AG20443 (cell line): ENCODE results near the gene FOXJ3.

Experiments used
- DNase-seq: peaks from one replicate; pipeline ENCODE4 v3.0.0; 2012; ENCODE audit warnings: low spot score, mixed read lengths

The FOXJ3 gene

DNA sequence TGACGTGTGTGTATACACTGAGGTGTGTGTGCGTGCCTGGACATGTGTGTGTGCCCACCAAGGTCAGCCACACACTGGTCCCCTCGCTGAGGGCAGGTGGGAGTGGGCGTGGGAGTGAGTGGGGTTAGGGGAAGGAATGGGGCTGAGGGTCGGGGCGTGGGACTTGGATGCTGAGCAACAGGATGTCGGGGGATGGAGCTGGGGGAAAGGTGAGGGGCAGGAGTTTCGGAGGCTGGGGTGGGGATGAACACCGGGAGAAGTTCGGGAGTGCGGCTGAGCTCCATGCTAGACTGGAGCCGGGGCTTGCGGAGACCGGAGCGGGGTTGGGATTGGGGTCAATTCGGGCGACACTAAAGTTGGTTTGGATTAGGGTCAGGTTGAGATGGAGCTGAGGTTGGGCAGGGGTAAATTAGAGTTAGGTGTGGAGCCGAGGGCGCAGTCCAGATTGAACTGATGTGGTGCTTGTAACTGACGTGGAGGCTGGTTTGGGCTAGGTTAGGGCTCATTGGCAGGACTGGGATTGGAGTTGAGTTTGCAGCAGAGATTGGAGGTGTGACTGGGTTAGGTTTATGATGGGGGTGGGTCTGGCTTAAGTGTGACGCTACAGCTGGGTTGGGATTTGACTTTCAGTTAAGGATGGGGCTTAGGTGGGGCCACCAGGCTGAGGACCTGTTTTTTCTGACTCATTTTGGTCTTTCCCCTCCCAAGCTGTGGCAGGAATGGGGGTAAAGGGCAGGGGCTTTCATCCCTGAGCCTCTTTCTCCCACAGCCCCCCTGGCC lies 167.2 kb downstream of the FOXJ3 start:
- DNase-seq: no peak

DNA sequence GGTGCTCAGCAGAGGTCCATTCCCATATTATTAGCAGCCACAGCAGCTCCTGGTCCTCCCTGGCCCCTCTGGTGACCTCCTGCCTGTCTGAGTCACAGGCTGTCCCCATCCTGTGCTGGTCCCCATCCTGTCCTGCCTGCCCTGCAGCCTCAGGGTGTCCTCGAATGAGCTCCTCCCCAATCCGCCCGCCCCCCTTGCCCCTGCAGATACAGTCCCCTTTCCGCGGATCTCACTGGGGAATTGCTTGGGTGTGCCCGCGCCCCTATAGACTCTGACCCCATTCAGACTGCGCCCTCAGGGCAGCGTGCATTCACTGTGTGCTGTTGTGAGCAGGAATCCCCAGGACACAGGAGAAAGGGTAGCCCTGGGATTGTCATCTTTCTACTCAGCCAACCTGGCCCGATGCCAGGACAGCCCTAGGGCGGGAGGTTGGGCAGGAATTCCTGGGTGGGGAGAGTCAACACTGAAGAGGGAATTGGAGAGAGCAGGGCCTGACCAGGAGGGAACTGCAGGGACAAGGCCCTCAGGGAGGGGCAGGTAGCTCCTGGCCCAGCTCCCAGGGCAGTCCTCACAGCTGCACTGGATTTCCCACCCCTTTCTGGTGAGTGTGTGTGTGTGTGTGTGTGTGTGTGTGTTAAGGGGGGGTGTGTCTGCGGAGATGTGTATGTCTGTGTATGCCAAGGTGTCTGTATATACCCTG lies 169.4 kb downstream of the FOXJ3 start:
- peak; percentile 62 for DNase-seq

DNA sequence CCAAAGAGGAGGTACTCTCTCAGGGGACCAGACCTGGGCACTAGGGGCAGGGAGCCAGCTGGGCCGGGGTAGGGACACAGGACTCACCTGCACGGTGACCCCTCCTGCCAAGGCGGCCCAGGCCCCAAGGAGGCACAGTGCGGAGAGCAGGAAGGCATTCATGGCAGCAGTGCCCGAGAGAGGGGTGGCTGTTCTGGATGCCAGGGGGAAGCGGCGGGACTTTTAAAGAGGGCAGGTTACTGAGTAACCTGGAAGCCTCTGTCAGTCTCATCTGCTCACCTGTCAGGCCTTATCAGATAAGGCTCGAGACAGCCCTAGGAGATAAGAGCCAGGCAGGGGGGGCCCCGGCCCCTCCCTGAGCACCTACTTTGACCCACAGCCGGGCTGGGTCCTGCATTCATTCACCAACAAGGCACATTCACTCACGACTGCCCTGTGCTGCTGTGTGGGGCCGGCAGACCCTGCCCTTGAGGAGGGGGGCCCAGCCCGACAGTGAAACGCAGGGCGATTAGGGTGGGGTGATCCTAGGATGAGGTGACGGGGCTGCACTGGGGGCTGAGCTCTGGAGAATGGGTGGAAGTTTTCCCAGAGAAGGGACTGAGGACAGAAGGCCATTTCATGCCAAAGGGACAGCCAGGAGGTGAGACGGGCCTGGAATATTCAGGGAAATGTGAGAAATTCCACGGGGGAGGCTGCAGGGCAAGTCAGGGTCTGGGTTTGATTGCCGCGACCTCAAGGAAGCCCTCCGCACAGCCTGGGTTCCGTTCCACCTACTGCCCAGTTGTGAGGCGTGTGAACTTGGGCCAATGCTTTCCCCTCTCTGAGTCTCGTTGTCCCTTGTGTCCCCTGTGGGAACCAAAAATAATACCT lies 170.2 kb downstream of the FOXJ3 start, which contains the start of gene GUCA2A:
GUCA2A (minus strand) TSS at position 195 of the 870 bp plus-strand sequence; CDS start at position 162, 33 bp downstream.
- DNase-seq: no peak

DNA sequence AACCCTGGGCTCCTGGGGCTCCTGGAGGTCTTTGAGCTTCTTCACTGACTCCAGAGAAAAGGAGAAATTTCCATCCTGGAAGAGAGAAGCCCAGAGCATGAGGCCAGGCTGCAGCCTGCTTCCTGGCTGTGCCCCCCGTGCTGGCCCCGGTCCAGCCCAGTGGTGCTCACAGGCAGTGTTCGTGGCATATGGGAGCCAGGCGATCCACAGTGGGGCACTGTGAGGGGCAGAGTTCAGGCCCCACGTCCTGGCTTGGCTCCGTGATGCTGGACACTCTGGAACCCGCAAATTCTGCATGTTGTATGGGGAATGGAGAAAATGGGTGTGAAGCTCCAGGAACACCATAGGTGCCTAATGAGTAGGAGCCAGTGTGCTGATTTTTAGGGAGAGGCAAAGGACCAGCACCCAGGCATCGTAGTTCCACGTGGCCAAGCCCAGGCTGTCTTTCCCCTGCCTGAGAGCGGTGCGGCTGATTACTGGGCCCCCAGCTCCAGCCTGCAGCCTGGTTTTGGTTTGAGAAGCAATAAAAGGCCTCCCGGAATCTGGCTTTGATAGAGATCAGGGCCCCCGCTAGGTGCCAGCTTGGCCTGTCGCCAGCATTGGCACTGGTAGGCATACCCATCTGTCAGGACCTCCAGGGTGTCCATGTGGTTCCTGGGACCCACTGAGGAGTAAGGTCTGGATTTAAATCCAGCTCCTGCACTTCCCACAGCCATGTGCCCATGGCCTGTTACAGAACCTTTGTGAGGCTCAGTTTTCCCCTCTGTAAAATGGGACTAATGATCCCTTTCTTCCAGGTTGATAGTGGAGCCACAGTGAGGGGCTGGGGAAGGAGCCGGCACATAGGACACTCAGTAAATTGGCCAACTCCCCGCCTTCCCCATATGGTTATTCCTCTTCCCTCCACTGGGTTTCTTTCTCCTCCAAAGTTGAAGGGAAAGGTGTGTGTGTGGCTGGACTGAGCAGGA lies 171.2 kb downstream of the FOXJ3 start:
- DNase-seq: no peak

DNA sequence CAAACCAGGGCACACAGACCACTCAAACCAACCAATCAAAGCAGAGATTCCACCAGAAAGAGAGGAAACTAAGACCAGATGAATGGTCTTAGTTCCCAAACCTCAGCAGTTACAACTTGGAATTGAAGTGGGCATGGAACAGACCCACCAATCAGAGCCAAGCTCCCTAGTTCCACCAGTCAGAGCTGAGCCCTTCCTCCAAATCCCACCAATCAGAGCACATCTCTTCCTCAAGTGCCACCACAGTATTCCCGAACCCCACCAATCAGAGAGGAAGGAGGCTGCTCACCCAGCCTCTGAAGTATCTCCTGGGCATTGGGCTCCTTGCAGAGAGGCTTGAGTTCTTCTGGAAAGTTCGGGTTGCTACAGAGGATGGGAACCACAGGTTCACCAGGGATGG lies 171.9 kb downstream of the FOXJ3 start:
- no peak for DNase-seq

DNA sequence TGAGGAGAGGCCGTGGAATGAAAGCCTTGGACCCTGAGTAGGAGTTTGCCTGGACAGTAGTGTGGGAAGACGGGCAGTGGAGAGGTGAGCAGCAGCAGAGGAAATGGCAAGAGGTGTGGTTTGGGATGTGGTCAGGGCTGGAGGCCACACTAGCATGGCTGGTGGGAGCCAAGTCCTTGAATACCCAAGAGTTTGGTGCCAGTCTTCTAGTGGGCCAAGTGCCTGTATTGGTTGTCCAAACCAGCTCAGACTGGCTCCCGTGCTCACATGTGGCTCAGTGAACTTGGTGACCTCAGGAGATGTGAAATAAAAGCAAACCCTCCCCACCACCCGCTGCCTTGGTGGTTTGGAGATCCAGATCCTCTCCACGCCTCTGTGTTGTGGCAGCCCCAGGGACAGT lies 172.9 kb downstream of the FOXJ3 start:
- no peak for DNase-seq

DNA sequence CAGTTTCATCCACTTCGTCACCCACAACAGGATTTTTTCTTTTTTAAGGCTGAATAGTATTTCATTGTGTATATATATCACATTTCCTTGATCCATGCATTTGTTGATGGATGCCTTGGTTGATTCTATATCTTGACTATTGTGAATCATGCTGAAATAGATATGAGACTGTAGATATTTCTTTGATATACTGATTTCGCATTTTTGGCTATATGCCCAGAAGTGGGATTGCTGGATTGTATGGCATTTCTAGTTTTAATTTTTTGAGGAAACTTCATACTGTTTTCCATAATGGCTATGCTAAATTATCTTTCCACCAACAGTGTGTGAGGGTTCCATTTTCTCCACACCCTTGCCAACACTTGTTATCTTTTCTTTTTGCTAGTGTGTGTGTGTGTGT lies 176.8 kb downstream of the FOXJ3 start:
- no peak for DNase-seq

DNA sequence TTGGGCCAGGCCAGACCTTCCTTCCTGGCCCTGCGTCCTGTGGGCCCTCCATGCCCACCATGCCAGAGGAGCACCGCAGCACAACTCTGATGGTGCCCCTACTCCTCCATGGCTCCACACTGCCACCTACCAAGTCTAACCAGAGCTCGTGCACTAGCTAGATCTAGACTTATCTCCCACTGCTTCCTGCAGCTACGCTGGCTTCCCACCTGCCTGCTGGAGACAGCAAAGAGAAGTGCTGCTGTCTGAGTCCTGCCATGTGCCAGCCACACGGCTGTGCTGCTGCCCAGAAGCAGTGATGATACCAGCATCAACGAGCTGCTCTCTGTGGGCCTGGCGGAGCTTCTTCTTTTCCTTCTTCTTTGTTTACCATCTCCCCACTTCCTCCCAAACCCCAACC lies 177.4 kb downstream of the FOXJ3 start:
- no peak for DNase-seq

DNA sequence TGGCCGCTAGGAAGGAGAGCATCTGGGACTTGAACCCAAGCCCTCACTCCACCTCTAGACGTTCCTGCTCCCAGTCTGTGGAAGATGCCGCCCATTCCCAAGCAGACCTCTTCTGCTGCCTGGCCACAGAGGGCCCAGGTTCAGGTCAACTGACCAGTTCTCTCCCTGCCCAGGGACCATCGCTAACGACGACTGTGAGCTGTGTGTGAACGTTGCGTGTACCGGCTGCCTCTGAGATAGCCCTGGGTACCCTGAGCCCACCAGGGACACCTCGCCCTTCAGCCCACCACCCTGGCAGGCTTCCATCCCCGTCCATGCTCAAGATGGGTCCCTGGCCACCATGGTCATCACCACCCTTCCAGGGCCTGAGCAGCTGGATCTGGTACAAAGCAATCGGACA lies 179.7 kb downstream of the FOXJ3 start:
- DNase-seq: no peak

DNA sequence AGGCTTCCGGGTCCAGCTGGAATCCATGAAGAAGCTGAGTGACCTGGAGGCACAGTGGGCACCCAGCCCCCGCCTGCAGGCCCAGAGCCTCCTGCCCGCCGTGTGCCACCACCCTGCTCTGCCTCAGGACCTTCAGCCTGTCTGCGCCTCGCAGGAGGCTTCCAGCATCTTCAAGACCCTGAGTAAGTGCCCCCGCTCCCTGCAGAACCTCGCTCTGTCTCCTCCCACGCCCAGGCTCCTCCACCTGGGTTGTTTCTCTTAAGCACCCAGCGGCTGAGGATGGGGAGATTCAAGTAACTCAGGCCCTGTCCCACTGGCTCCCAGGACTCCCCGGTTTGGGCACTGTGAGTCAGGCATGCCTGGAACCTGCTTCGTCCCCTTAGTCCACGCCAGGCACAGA lies 180.3 kb downstream of the FOXJ3 start:
- no peak for DNase-seq

DNA sequence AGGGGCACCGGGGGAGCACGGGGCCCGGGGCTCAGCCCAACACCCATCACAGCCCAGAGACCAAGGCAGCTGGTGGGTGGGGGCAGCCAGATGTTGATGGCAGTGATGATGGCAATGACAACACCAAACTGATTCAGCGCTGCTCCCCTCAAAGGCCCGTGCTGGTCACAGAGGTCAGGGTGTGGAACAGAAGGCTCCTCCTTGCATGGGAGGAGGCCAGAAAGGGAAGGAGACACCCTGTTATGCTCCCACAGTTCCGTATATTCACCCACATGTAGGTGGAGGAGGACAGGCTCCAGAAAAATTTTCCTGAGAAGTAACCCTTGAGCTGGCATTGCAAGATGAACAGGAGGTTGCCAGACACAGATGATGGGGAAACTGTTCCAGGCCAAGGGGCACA lies 181.4 kb downstream of the FOXJ3 start:
- DNase-seq: no peak

DNA sequence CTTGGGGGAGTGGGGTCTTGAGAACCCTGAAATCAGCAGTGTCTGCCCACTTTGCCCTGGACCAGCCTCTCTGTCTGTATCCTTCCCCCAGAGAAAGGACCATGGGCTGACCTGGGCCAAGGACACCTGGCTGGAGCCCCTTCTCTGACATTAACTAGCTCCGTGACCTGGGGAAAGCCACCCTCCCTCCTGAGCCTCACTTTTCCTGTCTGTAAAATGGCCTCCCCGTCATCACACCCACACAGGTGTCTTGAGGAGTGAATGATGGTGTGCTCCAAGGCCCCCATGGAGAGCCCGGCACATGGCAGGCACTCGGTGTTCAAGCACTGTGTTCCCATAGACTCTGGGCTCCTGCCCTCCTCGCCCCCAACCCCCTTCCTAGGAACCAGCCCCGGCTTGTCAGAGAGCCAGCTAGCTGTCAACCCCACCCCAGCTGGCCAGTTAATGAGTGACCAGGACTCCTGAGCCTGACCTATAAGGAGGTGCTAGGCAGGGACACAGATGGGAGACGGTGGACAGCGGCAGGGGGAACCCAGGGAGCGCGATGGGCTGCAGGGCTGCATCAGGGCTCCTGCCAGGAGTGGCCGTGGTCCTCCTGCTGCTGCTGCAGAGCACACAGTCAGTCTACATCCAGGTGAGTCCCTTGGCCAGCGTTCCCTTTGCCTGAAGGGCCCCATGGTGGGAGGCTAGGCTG lies 182.0 kb downstream of the FOXJ3 start, which contains the start of gene GUCA2B:
GUCA2B (plus strand) TSS at position 504 of the 694 bp plus-strand sequence; CDS start at position 545, 41 bp downstream.
- DNase-seq: no peak

DNA sequence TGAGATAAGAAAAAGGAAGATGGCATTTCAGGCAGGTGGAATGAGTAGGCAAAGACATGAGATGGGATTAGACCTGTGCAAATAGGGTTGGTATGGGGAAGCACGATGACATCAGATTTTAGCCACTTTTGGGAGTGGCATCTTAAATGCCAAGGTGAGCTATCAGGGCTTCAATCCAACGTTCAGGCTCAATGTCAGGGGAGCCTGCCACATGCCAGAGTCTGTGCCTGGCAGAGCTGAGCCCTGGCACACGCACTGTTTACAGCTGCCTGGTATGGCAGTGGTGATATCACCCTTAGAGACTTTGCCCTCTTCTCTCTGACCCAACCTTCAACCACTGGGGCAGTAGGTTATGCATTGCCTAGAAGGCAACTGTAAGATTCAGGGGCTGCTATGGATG lies 182.9 kb downstream of the FOXJ3 start:
- DNase-seq: no peak

DNA sequence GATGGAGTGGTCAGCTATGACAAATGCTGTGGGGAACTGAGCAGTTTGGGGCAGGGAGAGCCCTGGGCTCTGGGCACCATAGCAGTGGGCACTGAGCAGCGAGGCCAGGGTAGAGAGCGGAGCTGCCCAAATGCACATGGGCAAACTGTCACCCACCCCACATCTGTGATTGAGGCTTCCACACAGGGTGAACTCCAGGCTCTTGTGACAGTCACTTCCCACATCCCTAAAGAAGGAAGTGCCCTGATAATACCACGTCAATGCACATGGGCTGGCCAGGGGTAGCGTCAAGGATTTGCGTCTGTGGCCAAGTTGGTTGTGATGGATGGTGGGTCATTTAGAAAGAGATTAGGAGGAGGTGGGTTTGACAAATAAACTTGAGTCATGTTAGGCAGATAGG lies 184.4 kb downstream of the FOXJ3 start:
- no peak for DNase-seq

DNA sequence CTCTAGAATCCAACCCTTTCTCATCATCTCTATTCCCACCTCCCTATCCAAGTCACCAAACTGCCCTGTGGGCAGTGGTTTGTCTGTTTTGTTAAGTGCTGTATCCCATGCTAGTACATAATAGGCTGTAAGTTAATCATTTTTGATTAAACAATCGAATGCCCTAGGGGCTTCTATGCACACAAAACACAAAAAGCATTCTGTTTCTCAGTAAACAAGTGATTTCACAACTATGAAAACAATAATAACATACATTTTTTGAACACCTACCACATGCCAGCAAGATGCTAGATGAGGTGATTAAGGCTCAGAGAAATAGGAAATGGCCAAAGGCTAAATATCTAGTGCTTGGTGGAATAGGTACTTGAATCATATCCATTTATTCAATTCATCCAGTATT lies 186.9 kb downstream of the FOXJ3 start:
- no peak for DNase-seq

DNA sequence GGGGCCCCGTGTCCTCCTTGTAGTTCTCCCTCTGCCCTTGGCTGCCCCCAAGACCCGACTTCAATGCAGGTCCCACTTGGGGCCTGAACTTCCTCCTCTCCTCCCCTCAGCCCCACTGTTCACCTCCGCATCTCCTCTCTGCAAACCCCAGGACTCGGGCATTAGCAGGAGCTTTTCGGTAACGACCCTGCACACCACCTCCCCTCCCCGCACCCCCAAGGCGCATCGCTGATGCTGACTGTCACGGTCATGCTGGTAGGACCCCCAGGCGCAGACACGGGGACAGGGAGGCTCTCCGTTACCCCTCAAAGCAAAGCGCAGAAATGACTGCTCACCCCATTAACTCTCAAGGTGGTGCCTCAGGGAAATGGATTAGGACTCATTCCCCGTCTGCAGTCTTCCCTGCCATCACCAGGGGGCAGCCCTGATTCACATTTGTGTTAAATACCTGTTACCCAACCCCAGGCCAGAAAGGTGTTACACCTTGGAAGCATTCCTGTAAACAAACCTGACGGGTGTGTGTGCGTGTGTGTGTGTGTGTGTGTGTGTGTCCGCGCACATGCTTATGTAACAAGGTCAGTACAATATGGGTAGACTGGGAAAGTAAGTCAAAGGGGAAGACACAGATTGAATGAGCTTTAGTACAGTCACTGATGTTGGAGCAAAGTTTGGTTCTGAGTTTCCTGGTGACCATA lies 188.3 kb downstream of the FOXJ3 start:
- DNase-seq: peak; percentile 78

DNA sequence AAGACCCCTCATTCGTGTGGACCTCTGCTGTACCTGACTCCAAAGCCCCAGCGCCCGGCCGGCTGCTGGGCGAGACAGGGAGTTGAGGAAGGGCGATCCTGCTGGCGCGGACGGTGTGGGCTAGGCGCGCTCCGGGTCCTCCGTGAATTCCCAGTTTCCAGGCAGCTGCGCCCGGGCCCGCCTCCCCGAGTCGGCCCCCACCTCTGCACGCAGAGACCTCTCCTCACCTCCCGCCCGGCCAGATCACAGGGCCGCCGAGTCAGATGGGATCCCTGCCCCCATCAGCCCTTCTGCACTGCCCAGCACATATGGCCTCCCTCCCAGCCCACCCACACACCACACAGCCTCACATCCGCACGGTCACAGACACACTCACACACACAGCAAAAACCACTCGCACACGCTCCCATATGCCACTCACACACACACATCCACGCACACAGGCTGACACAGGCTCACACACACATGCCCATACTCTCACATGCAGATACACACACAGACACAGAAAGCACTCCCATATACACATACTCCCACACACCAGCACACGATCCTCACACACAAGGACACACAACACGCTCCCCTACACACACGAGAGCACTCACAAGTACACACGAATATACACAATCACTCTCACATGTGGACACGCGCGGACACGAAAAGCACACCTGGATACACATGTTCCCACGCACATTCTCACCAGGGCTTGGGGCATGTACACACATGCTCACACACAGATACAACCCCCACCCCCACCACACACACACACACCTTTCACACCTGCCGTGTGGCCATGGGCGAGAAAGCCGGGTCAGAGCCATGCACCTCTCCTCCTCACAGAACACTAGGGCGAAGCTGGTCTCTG lies 189.0 kb downstream of the FOXJ3 start:
- no peak for DNase-seq

DNA sequence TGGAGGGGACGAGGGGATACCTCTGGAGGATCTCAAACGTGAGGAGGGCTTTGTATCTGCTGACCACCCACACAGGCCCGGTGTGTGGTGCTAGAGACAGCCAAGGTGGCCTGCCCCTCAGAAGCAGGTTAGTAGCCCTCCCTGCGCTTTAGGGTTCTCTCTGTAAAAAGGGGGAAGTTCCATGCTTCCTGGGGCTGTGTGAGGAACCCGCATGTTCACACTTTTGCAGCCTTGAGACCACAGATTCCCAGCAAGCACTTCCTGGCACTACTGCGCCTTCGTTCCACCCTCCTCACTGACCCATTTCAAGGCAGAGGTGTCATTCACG lies 189.7 kb downstream of the FOXJ3 start:
- DNase-seq: no peak

DNA sequence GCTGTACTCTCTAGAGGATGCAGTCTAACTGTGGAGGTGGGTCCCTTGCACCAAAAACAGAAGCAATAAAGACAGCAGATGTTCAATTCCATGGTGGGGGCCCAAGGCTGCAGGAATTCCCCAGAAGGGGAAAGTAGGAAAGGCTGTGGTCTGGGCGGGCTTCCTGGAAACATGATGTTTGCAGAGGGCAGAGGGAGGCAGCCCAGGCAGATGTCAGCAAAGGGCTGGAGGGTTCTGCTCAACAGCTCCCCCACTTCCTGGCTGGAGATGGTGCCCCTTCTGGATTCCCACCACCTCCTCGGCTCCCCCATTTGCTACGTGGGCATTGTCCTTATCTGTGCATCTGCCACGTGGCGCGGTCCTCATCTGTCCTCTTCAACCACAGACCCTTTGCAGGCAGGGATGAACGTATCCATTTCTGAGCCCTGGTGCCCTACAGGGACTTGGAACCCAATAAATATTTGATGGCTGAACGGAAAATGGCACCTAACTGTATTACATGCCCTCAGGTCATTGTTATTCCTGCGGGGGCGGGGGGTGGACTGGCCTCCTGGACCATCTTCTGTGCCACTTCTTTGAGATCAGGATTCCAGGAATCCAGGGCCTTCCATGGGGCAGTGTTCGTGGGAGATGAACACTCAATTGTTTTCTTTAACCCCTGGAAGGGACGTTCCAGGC lies 190.2 kb downstream of the FOXJ3 start:
- no peak for DNase-seq
